SKM-1 (cell line): ENCODE data around the gene CSAG1.
"Not testable (repeated sequence)": the region's sequence is repeated elsewhere in the genome, so short reads cannot be mapped to it uniquely, and the experiment has no call there.

Source experiments
- DNase-seq: peaks from one replicate; lab custom pipeline; 2025; ENCODE audit not compliant: unreplicated experiment; lab: John Stamatoyannopoulos, UW

Gene CSAG1

GRCh38 chrX:152700390-152700789 is 33.1 kb downstream of the CSAG1 start:
- not testable (repeated sequence) for DNase-seq

- not testable (repeated sequence) for DNase-seq
Measured at GRCh38 chrX:152697952-152698931, 35.3 kb downstream of the CSAG1 start, which contains the start of gene MAGEA3. Gene MAGEA3, plus strand, starts transcription at chrX:152698794. Its CDS starts 2,039 bp downstream, at chrX:152700833.

- DNase-seq: not testable (repeated sequence)
Measured at GRCh38 chrX:152681012-152681411, 52.5 kb downstream of the CSAG1 start.
